GM12878 (cell line): ENCODE results near the gene HSFX4. TPM values are rescaled to one million over a fixed set of nuclear protein-coding genes. Genes with fewer than 3 reads are reported as not detected.

Experiments
- ATAC-seq: fragments of 200-7000 bp; cut with Tn5 transposase; 3 replicates; pipeline ENCODE4 v1.9.1; 2020; ENCODE audit warnings: mild to moderate bottlenecking, moderate library complexity
- BruUV-seq: library from RNA; stranded (reverse); fragments of 400-500 nt; replicated peaks from 2 replicates; lab custom pipeline; 2021; lab: Mats Ljungman, UMichigan
- CTCF ChIA-PET: fragments of 300-600 bp; sonication (Branson Sonifier 250); formaldehyde crosslinking; extraction: SDS; loops from one replicate; lab custom pipeline; 2021; ENCODE audit warnings: inconsistent platforms; lab: Yijun Ruan, JAX
- POLR2A ChIA-PET: fragments of 350-600 bp; formaldehyde crosslinking; extraction: SDS; loops from one replicate; lab custom pipeline; 2021; ENCODE audit warnings: inconsistent platforms; lab: Charles Lee
- RAD21 ChIA-PET: fragments of 300-600 bp; sonication (Branson Sonifier 250); formaldehyde crosslinking; loops from one replicate; lab custom pipeline; 2023; ENCODE audit warnings: antibody characterized with exemption; ENCODE audit not compliant: unreplicated experiment; lab: Charles Lee
- SMC1A ChIA-PET: fragments of 300-600 bp; sonication (Branson Sonifier 250); formaldehyde crosslinking; loops from one replicate; lab custom pipeline; 2023; ENCODE audit not compliant: unreplicated experiment, uncharacterized antibody; lab: Charles Lee
- DNase-seq: peaks from one replicate; pipeline ENCODE4 v3.0.0-alpha.2; 2011; ENCODE audit warnings: low read depth, low spot score
- FAIRE-seq: peaks from 3 replicates; lab custom pipeline; 2011; peaks lifted over from hg19 to GRCh38; lab: Jason Lieb, UNC
- H2AFZ ChIP-seq: 2 replicates; pipeline ENCODE4 v1.6.0; 2011; ENCODE audit warnings: low read depth, low read length, control low read depth; ENCODE audit not compliant: control insufficient read depth
- H3K27ac ChIP-seq: 2 replicates; pipeline ENCODE4 v1.5.1; 2011; ENCODE audit warnings: control low read depth; ENCODE audit not compliant: control insufficient read depth, insufficient read depth
- H3K27me3 ChIP-seq, 2 experiments: replicated peaks in 1 of 2; 2 replicates each; pipeline versions ENCODE4 v1.6.0 to v1.6.1; 2011; ENCODE audit warnings: low read length in 1 of 2; ENCODE audit not compliant: control insufficient read depth in 2 of 2, insufficient read depth in 2 of 2
- H3K36me3 ChIP-seq, 2 experiments: 2 replicates each; pipeline ENCODE4 v1.5.1; 2011; ENCODE audit warnings: low read length in 1 of 2; ENCODE audit not compliant: control insufficient read depth in 2 of 2, insufficient read depth in 2 of 2
- H3K4me1 ChIP-seq: 2 replicates; pipeline ENCODE4 v1.6.1; 2011; ENCODE audit warnings: mild to moderate bottlenecking, low read length, moderate library complexity, mixed read lengths; ENCODE audit not compliant: control insufficient read depth, insufficient read depth
- H3K4me2 ChIP-seq: 2 replicates; pipeline ENCODE4 v1.6.0; 2011; ENCODE audit warnings: control low read depth; ENCODE audit not compliant: control insufficient read depth, insufficient read depth
- H3K4me3 ChIP-seq: fragments of 200-600 bp; sonication (generic); 2 replicates; pipeline ENCODE4 v1.5.1; 2016
- H3K79me2 ChIP-seq: 2 replicates; pipeline ENCODE4 v1.6.0; 2011; ENCODE audit warnings: low read length; ENCODE audit not compliant: control insufficient read depth, insufficient read depth
- H3K9ac ChIP-seq: 2 replicates; pipeline ENCODE4 v1.8.0; 2011; ENCODE audit warnings: low read length, control low read depth, mixed read lengths; ENCODE audit not compliant: control insufficient read depth, insufficient read depth
- H3K9me3 ChIP-seq: replicated peaks from 3 replicates; pipeline ENCODE4 v1.5.1; 2011; ENCODE audit warnings: mild to moderate bottlenecking, low read length; ENCODE audit not compliant: control insufficient read depth, insufficient read depth
- H4K20me1 ChIP-seq: 2 replicates; pipeline ENCODE4 v1.6.0; 2011; ENCODE audit not compliant: control insufficient read depth, insufficient read depth
- CHD1 ChIP-seq: IDR thresholded peaks from 2 replicates; pipeline ENCODE4 v1.6.1; 2012; ENCODE audit warnings: low read depth, low read length, improper control_type of control experiment
- HDGF ChIP-seq: fragments of 450-650 bp; IDR thresholded peaks from 2 replicates; pipeline ENCODE4 v1.6.1; 2016; ENCODE audit warnings: antibody characterized with exemption
- IKZF2 ChIP-seq, 2 experiments: fragments of 450-650 bp; IDR thresholded peaks; 2 replicates each; pipeline ENCODE4 v1.6.1; 2017; ENCODE audit warnings: mild to moderate bottlenecking in 2 of 2, moderate library complexity in 2 of 2
- IRF4 ChIP-seq: IDR thresholded peaks from 2 replicates; pipeline ENCODE4 v1.6.1; 2011; ENCODE audit warnings: low read depth, low read length
- NKRF ChIP-seq: fragments of 450-650 bp; conservative IDR thresholded peaks from 2 replicates; pipeline ENCODE4 v1.6.1; 2017; ENCODE audit warnings: mild to moderate bottlenecking, moderate library complexity
- RELB ChIP-seq: fragments of 450-650 bp; IDR thresholded peaks from 2 replicates; pipeline ENCODE4 v1.6.1; 2017; ENCODE audit warnings: low read depth, mild to moderate bottlenecking, moderate library complexity
- RUNX3 ChIP-seq: IDR thresholded peaks from 2 replicates; pipeline ENCODE4 v1.6.1; 2012; ENCODE audit warnings: low read length, inconsistent platforms
- TCF3 ChIP-seq: IDR thresholded peaks from 2 replicates; pipeline ENCODE4 v1.6.1; 2012; ENCODE audit warnings: low read depth, mild to moderate bottlenecking, low read length, borderline replicate concordance; ENCODE audit not compliant: insufficient read depth
- ZBED1 ChIP-seq: IDR thresholded peaks from 2 replicates; pipeline ENCODE4 v1.6.1; 2016; ENCODE audit warnings: borderline replicate concordance
- ZNF274 ChIP-seq: IDR thresholded peaks from one replicate; pipeline ENCODE4 v1.8.0; 2011; ENCODE audit not compliant: insufficient read length, insufficient read depth
- ZNF687 ChIP-seq: fragments of 450-650 bp; IDR thresholded peaks from 2 replicates; pipeline ENCODE4 v1.6.1; 2017; ENCODE audit warnings: mild to moderate bottlenecking, moderate library complexity
- WGBS: methylation state at CpG from one replicate; pipeline ENCODE4 v1.1.6; 2016; ENCODE audit warnings: low lambda C conversion rate; ENCODE audit not compliant: insufficient replicate concordance, insufficient coverage; ENCODE audit errors: missing lambda C conversion rate; 5-methylcytosine and 5-hydroxymethylcytosine counted together
- in situ Hi-C: fragments of 300-500 bp; cut with MboI; formaldehyde crosslinking; loops from 9 replicates; pipeline ENCODE4 v1.14.3; 2018; ENCODE audit warnings: mixed read lengths
- intact Hi-C: fragments of 100-400 bp; cut with micrococcal nuclease; formaldehyde crosslinking; loops from one replicate; pipeline ENCODE4 v1.14.2; 2022; ENCODE audit not compliant: unreplicated experiment
- polyA plus RNA-seq, 11 experiments: library from polyadenylated mRNA; depleted of rRNA in 4 of 11; unstranded in 6 of 11; stranded (reverse) in 5 of 11; fragments of >200 nt; fragmentation: Nextera tagmentation in 4 of 11; fragmentation: Illumina TruSeq in 1 of 11; extraction: Ambion mirVana in 4 of 11; extraction: Trizol in 1 of 11; gene quantifications; 1 replicate in 1 of 11; 2 replicates in 10 of 11; pipeline versions ENCODE4 v1.2.1 to v1.2.3, GENCODE V29; 2011 to 2016; ENCODE audit warnings: inconsistent platforms in 2 of 11, missing spikeins in 2 of 11, low read depth in 1 of 11
- total RNA-seq, 4 experiments: library from RNA; depleted of rRNA in 3 of 4; stranded (reverse); fragments of >200 nt in 3 of 4; fragmentation: Illumina TruSeq in 1 of 4; extraction: Trizol in 1 of 4; gene quantifications; 2 replicates each; pipeline versions ENCODE4 v1.2.1 to v1.2.3, GENCODE V29; 2013 to 2021

Gene HSFX4
- total and polyA plus RNA-seq, 10 of the 15 experiments (the other 5 are each of a cell fraction or from before 2014, with no cell fraction given): 0.11 to 0.24 (median 0.21) TPM; not detected in 6

- ChIA-PET RAD21 (interaction anchor here (0.6 to 3.9 kb wide), 16 partner anchors 24 to 1073 kb away, joined by 3 to 49 read pairs (median 4); partner anchors contain the start of genes EOLA1, MTM1 and MTMR1), SMC1A (interaction anchor here (0.7 to 1.4 kb wide), 5 partner anchors 110 to 753 kb away, joined by 3 to 11 read pairs (median 3); partner anchors contain the start of genes EOLA1 and MTMR1), CTCF (interaction anchor here (0.8 to 1.4 kb wide), 10 partner anchors 8 to 756 kb away, joined by 3 to 5 read pairs (median 3); partner anchors contain the start of gene EOLA1), POLR2A (interaction anchor here (0.6 to 3.1 kb wide), 12 partner anchors 24 to 1457 kb away, joined by 3 to 34 read pairs (median 3); partner anchors contain the start of genes EOLA1, IDS, MTM1 and MTMR1)
- Histone ChIP-seq H4K20me1 (no peaks in the 10 kb centered on the region), H3K36me3 (no peaks in the 10 kb centered on the region), H3K4me2 (peak overlapping the region; percentile 60; the same call in 1 of the 2 replicates), H3K4me1 (no peaks in the 10 kb centered on the region), H3K27ac (peak overlapping the region; percentile 73), H3K27me3 (no peaks in the 10 kb centered on the region), H3K9ac (peak overlapping the region; percentile 65; the same call in 1 of the 2 replicates), H3K79me2 (peaks cover 11% of the 10 kb centered on the region), H3K4me3 (peak overlapping the region; percentile 47; the same call in 1 of the 2 replicates), H3K9me3 (no peaks in the 10 kb centered on the region; the same call in 2 of the 3 replicates), H2AFZ (peak overlapping the region; percentile 48; the same call in 1 of the 2 replicates)
- FAIRE-seq (peak; percentile 95), ATAC-seq (peak; percentile 66), DNase-seq (peak; percentile 88)
- WGBS: 27% methylated on average over 17 of the region's 27 CpGs
- in situ Hi-C loops: no loop called here
- BruUV-seq: TSS peak; percentile 78
- intact Hi-C loops: loop anchor here (10.0 kb wide), 2 partner anchors 405 to 435 kb away; partner anchors contain the start of gene IDS
- TF ChIP-seq TCF3 (peak; percentile 84; the same call in 1 of the 2 replicates), ZNF687 (no peak), ZNF274 (no peak), RUNX3 (peak; percentile 40; the same call in 1 of the 2 replicates), RELB (peak; percentile 51; the same call in 1 of the 2 replicates), IRF4 (0 out of 2 replicates have a peak, but pooled peaks have one; percentile 8), ZBED1 (no peak), CHD1 (no peak), IKZF2 (IDR thresholded peaks at IDR 0.05) (peak in 1 of 2 experiments; percentile 44; a peak in 3 of 4 replicates), NKRF (no peak), HDGF (peak; percentile 98)
Observed at GRCh38 chrX:149939905-149940673, 10.7 kb downstream of the HSFX4 start.
